HG03135 (cell line): ENCODE data around the gene IRF9.

ENCODE experiments used
- ATAC-seq: cut with Tn5 transposase; IDR thresholded peaks from one replicate; pipeline ENCODE4 v1.9.1; 2021; ENCODE audit warnings: mild to moderate bottlenecking, moderate library complexity; ENCODE audit not compliant: unreplicated experiment

Gene IRF9

DNA sequence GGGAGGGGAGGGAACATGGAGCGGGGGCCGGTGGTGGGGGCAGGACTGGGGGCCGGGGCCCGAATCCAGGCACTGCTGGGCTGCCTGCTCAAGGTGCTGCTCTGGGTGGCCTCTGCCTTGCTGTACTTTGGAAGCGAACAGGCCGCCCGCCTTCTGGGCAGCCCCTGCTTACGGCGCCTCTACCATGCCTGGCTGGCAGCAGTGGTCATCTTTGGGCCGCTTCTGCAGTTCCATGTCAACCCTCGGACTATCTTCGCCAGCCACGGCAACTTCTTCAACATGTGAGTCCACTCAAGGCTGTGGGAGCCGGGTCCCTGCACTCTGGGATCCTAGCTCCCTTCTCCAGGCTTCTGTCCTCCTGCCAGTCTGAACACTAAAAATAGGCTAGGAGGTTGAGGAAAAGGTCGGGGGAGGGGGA is 29.5 kb upstream of the IRF9 start:
- no peak for ATAC-seq

DNA sequence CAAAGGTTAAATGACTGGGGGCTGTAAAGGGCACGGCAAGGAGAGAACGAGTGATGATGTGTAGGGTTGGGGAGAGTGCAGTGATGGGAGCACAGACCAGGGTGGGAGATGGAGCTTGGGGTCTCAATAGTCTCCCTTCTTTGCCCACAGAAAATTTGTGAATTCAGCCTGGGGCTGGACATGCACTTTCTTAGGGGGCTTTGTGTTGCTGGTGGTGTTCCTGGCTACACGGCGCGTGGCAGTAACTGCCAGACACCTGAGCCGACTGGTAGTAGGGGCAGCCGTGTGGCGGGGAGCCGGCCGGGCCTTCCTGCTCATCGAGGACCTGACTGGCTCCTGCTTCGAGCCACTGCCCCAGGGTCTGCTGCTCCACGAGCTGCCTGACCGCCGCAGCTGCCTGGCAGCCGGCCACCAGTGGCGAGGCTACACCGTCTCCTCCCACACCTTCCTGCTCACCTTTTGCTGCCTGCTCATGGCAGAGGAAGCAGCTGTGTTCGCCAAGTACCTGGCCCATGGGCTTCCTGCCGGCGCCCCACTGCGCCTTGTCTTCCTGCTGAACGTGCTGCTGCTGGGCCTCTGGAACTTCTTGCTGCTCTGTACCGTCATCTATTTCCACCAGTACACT is 28.9 kb upstream of the IRF9 start:
- no peak for ATAC-seq

DNA sequence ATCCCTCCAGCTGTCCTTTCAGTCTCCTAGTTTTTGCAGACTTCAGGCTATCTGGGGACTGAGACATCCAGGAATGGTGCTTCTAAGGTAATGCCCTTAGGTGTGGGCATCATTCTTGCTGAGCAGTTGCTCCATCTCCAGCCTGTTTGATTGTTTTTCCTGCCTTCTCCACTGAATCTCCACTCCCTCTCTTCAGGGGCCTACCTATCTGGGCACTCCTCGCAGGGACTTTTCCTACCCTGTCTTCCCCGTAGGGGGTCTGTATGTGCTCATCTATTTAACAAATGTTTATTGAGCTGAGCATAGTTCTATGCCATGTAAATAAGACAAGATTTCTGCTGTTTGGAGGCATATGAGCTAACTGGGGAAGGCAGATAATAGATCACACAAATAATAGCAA is 28.1 kb upstream of the IRF9 start:
- ATAC-seq: no peak

DNA sequence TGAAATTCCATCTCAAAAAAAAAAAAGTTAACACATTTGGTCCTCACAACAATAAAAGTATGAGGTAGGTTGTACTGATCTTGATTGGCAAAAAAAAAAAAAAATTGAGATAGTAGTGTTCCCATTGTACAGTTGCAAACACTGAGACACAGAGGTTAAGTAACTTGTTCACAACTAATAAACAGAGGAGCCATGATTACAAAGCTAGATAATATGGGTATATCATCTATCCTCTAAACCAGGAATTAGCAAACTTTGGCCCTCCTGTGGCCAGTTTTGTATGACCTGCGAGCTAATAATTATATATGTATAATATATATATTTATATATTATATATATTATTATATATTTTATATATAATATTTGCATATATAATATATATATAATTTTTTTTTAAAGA is 27.3 kb upstream of the IRF9 start:
- ATAC-seq: no peak

DNA sequence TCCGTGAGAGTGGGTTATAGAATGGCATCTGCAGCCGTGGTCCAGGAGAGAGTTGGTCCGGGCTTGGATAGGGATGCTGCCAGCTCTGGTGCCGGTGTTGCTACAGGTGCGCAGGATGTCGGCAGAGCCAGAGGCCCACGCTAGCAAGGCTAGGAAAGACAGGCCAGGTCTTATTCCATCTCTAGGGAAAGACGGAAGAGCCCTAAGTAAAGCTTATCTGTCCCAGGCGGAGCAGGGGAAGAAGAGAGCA is 25.6 kb upstream of the IRF9 start:
- ATAC-seq: no peak

DNA sequence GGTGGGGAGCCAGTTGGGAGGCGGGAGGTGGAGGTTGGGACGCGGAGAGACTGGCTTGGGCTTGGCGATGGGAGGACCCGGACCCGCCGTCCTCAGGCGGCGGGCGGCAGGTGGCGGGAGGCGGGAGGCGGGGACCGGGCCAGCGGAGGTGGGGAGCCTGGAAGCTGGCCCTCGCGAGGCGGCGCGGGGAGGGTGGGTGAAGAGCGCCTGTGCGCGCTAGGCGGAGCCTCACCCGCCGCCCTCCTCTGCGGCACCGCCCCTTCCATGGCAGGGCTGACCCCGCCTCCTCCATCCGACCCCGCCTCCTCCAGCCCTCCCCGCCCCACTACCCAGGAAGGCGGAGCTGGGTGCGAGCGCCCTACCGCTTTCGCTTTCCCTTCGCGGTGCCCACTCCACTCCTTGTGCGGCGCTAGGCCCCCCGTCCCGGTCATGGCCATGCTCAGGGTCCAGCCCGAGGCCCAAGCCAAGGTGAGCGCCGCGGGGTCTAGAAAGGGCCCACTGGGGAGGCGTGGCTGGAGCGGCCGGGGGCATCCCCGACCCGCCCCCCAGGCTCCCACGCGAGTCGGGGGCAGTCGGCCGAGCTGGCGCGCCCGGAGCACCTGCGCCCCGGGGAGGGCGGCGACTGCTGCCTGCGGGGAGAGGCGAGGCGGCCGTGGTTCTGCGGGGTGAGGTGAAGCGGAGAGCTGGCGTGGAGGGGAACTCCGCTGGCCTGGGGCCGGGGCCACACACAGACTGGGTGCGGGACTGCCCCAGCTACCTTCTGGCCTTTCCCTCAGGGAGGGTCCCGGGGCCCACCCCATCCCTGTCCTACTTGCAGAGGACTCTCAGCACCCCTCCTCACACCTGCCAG is 25.0 kb upstream of the IRF9 start, which contains the start of gene PSME1:
PSME1 (plus strand) TSS at position 361 of the 850 bp plus-strand sequence; CDS start at position 430, 69 bp downstream.
- ATAC-seq: peak; percentile 87

DNA sequence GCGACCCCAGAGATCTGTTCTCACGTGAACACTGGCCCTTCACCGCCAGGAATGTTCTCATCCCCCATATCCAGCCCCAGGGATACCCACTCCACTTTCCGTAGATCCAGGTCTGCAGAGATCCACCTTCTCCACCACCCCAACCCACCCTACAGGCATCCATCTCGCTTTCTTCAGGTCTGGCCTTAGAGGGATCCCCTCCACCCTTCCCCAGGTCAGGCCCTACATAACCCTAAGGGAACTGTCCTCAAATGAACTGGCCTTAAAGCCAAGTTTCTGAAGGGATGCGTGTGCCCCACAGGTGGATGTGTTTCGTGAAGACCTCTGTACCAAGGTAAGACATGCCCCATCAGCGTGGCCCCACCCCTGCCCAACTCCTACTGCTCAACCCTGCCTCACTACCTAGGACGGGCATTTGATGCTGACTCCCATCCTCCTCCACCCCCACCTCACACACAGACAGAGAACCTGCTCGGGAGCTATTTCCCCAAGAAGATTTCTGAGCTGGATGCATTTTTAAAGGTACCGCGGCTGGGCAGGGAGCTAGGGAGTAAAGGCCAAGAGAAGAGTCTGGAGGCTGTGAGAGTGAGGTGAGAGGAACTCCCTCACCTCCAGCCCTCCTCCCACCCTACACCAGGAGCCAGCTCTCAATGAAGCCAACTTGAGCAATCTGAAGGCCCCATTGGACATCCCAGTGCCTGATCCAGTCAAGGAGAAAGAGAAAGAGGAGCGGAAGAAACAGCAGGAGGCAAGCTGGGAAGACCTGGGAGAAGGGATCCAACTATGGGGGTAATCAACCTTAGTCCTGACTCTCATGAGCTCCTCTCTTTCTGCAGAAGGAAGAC is 24.2 kb upstream of the IRF9 start:
- no peak for ATAC-seq

DNA sequence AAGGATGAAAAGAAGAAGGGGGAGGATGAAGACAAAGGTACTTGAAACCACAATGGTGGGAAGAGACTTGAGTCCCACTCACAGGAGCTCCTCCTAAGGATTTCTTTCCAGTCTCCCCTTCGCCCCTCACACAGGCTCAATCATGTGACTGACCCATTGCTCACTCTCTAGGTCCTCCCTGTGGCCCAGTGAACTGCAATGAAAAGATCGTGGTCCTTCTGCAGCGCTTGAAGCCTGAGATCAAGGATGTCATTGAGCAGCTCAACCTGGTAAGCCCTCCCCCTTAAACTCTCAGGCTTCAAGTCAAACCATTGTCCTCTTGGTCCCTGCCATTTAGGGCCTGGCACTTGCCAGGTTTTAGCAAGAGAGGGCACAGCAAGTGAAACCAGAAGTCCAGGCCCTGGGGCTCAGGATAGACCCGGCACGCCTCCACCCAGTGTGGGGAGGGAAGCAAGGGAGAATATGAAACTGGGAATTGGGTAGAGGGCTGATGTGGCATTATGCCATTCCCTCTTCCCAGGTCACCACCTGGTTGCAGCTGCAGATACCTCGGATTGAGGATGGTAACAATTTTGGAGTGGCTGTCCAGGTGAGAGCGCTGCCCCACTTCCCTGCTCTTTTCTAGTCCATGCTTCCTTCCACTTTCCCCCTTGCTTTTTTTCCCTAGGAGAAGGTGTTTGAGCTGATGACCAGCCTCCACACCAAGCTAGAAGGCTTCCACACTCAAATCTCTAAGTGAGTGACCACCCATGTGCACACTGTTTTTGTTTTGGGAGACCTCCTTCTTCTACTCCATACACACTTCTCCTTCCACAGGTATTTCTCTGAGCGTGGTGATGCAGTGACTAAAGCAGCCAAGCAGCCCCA is 23.3 kb upstream of the IRF9 start:
- ATAC-seq: no peak

GRCh38 chr14:24138396-24139271 is 22.4 kb upstream of the IRF9 start:
- ATAC-seq: no peak

DNA sequence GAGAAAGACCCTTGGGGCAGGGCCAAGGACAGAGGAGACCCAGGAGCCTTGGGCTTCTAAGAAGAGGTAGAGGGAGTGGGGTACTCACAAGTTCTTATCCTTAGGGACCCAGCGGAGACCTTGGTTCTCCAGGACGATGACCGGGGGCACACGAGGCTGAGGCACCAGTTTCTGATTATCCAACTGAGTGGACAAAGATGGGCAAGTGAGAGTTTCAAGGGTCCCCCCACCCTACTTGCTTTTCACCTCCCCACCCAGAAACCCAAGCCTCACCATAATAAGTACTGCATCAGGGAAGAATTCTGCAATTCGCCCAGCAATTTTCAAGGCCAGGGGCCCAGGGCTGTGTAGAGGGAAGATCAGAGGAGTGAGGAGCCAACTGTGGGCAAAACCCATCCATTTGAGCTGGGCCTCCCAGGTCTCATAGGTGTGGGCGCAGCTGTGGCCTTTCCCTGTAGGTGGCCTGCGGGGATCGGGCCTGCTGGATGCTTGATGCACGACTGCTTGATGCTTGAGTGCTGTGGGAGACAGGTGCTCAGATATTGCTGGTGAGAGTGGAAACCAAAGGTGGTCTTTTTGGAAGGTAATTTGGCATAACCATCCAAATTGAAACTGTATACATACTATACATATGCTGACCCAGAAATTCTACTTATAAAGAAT is 21.7 kb upstream of the IRF9 start:
- no peak for ATAC-seq

- peak; percentile 78 for ATAC-seq
Measured at GRCh38 chr14:24141097-24141880, 19.8 kb upstream of the IRF9 start, which contains the start of gene EMC9. Gene EMC9, minus strand, starts transcription at chr14:24141591. Its CDS starts 287 bp downstream, at chr14:24141304.

- ATAC-seq: no peak
Measured at GRCh38 chr14:24143511-24143910, 17.6 kb upstream of the IRF9 start.

DNA sequence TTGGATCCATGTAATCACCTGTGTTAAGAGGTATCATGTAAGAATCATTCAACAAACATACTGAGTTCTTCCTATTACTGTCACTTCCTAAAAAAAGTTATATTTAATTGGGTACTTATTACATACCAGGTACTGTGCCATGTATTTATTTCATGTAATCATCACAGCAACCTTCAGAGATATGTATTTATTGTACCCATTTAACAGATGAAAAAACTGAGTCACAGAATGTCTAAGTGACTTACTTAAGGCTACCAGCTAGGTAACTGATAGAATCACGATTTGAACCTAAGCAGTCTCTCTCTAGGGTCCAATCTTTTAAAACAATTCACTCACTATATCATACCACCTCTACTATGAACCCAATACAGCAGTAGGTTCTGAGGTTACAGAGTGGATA is 16.6 kb upstream of the IRF9 start:
- ATAC-seq: no peak

DNA sequence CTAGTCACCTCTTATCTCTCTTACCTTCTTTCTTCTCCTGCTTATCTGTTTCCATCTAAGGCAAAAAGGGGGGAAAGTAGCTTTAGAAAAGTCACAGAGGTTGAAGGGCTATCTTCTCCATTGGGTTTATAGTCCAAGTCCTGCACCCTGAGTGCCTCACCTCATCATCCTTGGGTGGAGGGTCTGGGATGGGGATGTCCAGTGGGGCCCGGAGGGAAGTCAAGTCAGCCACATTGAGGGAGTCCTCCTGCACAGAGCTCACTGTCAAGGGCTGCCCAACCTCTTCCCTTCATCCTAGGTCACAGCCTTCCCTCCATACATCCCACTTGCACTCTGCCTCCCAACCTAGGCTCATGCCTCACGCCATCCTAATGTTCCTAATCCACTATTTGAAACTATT is 15.8 kb upstream of the IRF9 start:
- ATAC-seq: no peak

DNA sequence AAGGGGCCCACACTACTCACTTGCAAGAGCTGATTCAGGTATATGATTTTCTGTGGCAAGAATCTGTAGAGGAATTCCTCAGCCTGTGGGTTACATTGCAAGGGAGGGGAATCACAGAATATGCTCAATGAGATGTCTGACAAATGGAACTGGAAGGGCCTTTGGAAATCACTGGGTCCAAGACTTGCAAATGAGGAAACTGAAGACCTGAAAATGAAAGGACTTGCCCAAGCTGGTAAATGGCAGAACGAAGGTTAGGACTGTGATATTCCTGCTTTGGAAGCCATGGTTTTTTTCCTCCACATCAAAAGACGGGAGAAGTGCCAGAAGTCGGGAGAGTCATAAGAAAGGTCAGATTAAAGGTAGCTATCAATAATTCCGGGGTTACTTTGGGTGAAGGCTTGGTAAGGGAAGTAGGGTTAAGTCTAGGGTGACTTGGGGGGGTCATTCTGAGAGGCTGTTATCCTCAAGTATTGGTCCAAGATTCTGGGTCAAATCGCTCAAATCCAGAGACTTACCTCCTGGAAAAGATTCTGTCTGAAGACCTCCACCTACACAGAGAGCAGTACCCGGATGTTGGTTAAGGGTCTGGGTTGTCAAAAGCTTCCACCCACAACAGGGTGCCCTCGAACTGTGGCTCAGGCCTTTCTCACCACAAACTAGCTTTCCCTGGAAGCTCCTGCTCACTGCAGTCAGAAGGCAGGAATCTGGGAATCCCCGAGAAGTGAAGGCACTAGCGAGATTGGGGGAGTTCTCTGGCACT is 15.2 kb upstream of the IRF9 start:
- ATAC-seq: no peak

DNA sequence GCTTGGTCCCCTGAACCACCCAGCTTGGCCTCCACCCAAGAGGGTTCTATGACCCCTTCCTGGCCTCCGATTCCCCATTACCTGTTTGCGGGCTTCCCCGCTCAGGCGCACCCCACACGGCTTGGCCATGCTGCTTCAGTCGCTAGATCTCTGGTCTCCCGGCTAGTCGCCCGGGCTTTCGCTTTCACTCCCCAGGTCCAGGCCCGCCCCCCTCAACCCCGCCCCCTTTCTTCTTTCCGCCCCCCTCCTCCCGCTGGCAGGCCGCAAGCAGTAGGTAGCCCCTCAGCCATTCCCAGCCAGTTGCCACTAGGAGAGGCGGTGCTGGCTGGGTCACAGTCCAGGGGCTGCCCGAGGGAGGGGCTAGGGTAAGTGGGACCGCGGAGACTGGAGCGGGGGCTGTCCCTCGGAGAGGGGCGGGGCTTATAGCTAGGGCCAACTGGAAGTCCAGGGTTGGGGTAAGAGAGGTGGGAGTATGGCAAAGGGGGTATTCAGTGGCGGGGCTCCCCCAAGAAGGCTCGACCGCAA is 14.6 kb upstream of the IRF9 start, which contains the start of gene PSME2:
PSME2 (minus strand) TSS at position 158 of the 525 bp plus-strand sequence; CDS start at position 129, 29 bp downstream.
- ATAC-seq: peak; percentile 59
